H1 (cell line): ENCODE data around the gene RPL3. TPM values are rescaled to one million over a fixed set of nuclear protein-coding genes. Genes with fewer than 3 reads are reported as not detected.
A peak's percentile ranks its signal among the peaks of the same experiment; 100 is the strongest.

ENCODE experiments used
- CTCF ChIA-PET: fragments of 300-600 bp; sonication (Branson Sonifier 250); formaldehyde crosslinking; loops from one replicate; lab custom pipeline; 2021; ENCODE audit not compliant: partially characterized antibody; lab: Charles Lee
- POLR2A ChIA-PET: fragments of 300-600 bp; sonication (Branson Sonifier 250); formaldehyde crosslinking; loops from one replicate; lab custom pipeline; 2021; ENCODE audit warnings: inconsistent platforms; ENCODE audit not compliant: partially characterized antibody; lab: Charles Lee
- DNase-seq, 2 experiments: peaks; one replicate each; pipeline versions ENCODE4 v3.0.0 to v3.0.0-alpha.2; 2010 to 2022; ENCODE audit warnings: low spot score in 2 of 2, low read depth in 1 of 2, mixed read lengths in 1 of 2
- FAIRE-seq: peaks from 2 replicates; lab custom pipeline; 2011; peaks lifted over from hg19 to GRCh38; lab: Jason Lieb, UNC
- H2AFZ ChIP-seq: 2 replicates; pipeline ENCODE4 v1.8.1; 2012; ENCODE audit warnings: low read length, inconsistent platforms
- H2AK5ac ChIP-seq: 2 replicates; pipeline ENCODE4 v1.6.1; 2013; ENCODE audit warnings: low read depth, low read length
- H2BK120ac ChIP-seq: replicated peaks from 2 replicates; pipeline ENCODE3; 2013; ENCODE audit warnings: low read depth, low read length, inconsistent platforms
- H2BK12ac ChIP-seq: 2 replicates; pipeline ENCODE4 v1.6.1; 2013; ENCODE audit warnings: low read depth, low read length
- H2BK15ac ChIP-seq: 2 replicates; pipeline ENCODE4 v1.6.1; 2013; ENCODE audit warnings: low read length
- H2BK20ac ChIP-seq: 2 replicates; pipeline ENCODE4 v1.6.1; 2013; ENCODE audit warnings: low read length
- H2BK5ac ChIP-seq: 2 replicates; pipeline ENCODE4 v1.6.1; 2013; ENCODE audit warnings: low read depth, low read length
- H3K14ac ChIP-seq: 2 replicates; pipeline ENCODE4 v1.6.1; 2013; ENCODE audit warnings: inconsistent platforms; ENCODE audit not compliant: insufficient read length
- H3K18ac ChIP-seq: 2 replicates; pipeline ENCODE4 v1.6.1; 2013; ENCODE audit warnings: low read length; ENCODE audit errors: extremely low read depth
- H3K23ac ChIP-seq: 2 replicates; pipeline ENCODE4 v1.6.1; 2013; ENCODE audit warnings: inconsistent platforms; ENCODE audit not compliant: insufficient read length
- H3K23me2 ChIP-seq: 2 replicates; pipeline ENCODE4 v1.6.1; 2013; ENCODE audit warnings: low read depth, low read length
- H3K27ac ChIP-seq: 2 replicates; pipeline ENCODE4 v1.6.1; 2011; ENCODE audit warnings: low read depth, low read length, inconsistent platforms
- H3K27me3 ChIP-seq, 4 experiments: replicated peaks in 1 of 4; 1 replicate in 1 of 4; 2 replicates in 3 of 4; pipeline versions ENCODE4 v1.6.1 to v1.8.1; 2011 to 2013; ENCODE audit warnings: low read length in 3 of 4, mild to moderate bottlenecking in 3 of 4, inconsistent platforms in 2 of 4, mixed read lengths in 2 of 4, moderate library complexity in 1 of 4; ENCODE audit not compliant: control insufficient read depth in 3 of 4, insufficient read depth in 3 of 4; ENCODE audit errors: extremely low read depth in 1 of 4
- H3K36me3 ChIP-seq, 4 experiments: 2 replicates each; pipeline versions ENCODE4 v1.6.1 to v1.8.1; 2011 to 2013; ENCODE audit warnings: mild to moderate bottlenecking in 4 of 4, low read length in 3 of 4, moderate library complexity in 2 of 4, control low read depth in 1 of 4, inconsistent platforms in 1 of 4; ENCODE audit not compliant: insufficient read depth in 4 of 4, control insufficient read depth in 2 of 4
- H3K4ac ChIP-seq: replicated peaks from 2 replicates; pipeline ENCODE3; 2013; ENCODE audit warnings: low read length, low read depth, mixed read lengths, inconsistent platforms; ENCODE audit not compliant: insufficient read length
- H3K4me1 ChIP-seq, 4 experiments: replicated peaks in 1 of 4; 1 replicate in 1 of 4; 2 replicates in 3 of 4; pipeline versions ENCODE4 v1.6.1 to v1.8.1; 2011 to 2013; ENCODE audit warnings: low read length in 3 of 4, inconsistent platforms in 2 of 4, mixed read lengths in 1 of 4; ENCODE audit not compliant: insufficient read depth in 4 of 4, control insufficient read depth in 3 of 4
- H3K4me2 ChIP-seq, 2 experiments: 2 replicates each; pipeline versions ENCODE4 v1.6.1 to v1.8.1; 2011 to 2013; ENCODE audit warnings: low read depth in 2 of 2, low read length in 2 of 2, control low read depth in 1 of 2, inconsistent platforms in 1 of 2, mild to moderate bottlenecking in 1 of 2; ENCODE audit not compliant: insufficient read depth in 1 of 2
- H3K4me3 ChIP-seq, 4 experiments: fragments of 200-600, 300-600 bp in 1 of 4; sonication (generic), shearing (Covaris generic), sonication (Bioruptor Twin) in 1 of 4; 2 replicates each; pipeline versions ENCODE4 v1.5.1 to v1.8.1; 2011 to 2016; ENCODE audit warnings: low read length in 4 of 4, low read depth in 3 of 4, control low read depth in 2 of 4, inconsistent platforms in 2 of 4, mild to moderate bottlenecking in 2 of 4, mixed read lengths in 1 of 4, moderate library complexity in 1 of 4; ENCODE audit not compliant: insufficient read depth in 2 of 4; ENCODE audit errors: extremely low read depth in 1 of 4
- H3K56ac ChIP-seq: replicated peaks from 2 replicates; pipeline ENCODE3; 2013; ENCODE audit warnings: low read depth, mild to moderate bottlenecking, mixed read lengths, low read length, inconsistent platforms; ENCODE audit not compliant: insufficient read length
- H3K79me1 ChIP-seq: 2 replicates; pipeline ENCODE4 v1.6.1; 2013; ENCODE audit warnings: low read depth, low read length, control low read depth
- H3K79me2 ChIP-seq, 2 experiments: 2 replicates each; pipeline versions ENCODE4 v1.6.1 to v1.8.1; 2012 to 2013; ENCODE audit warnings: low read length in 2 of 2, mild to moderate bottlenecking in 2 of 2, inconsistent platforms in 1 of 2; ENCODE audit not compliant: insufficient read depth in 2 of 2, control insufficient read depth in 1 of 2
- H3K9ac ChIP-seq, 4 experiments: replicated peaks in 1 of 4; 1 replicate in 1 of 4; 2 replicates in 3 of 4; pipeline versions ENCODE4 v1.6.1 to v1.8.1; 2011 to 2013; ENCODE audit warnings: low read depth in 3 of 4, low read length in 3 of 4, control low read depth in 2 of 4, mild to moderate bottlenecking in 2 of 4, moderate library complexity in 2 of 4, inconsistent platforms in 1 of 4; ENCODE audit errors: extremely low read depth in 1 of 4
- H3K9me3 ChIP-seq, 2 experiments: 2 replicates each; pipeline versions ENCODE4 v1.6.1 to v1.8.1; 2012 to 2013; ENCODE audit warnings: mild to moderate bottlenecking in 2 of 2, moderate library complexity in 2 of 2, control low read depth in 1 of 2, inconsistent platforms in 1 of 2, low read depth in 1 of 2, low read length in 1 of 2, mixed read lengths in 1 of 2; ENCODE audit not compliant: insufficient read depth in 2 of 2
- H4K20me1 ChIP-seq, 2 experiments: replicated peaks in 1 of 2; 2 replicates each; pipeline versions ENCODE3 to v1.8.1; 2011 to 2013; ENCODE audit warnings: inconsistent platforms in 2 of 2, low read length in 2 of 2, mild to moderate bottlenecking in 1 of 2; ENCODE audit not compliant: insufficient read depth in 2 of 2, control insufficient read depth in 1 of 2
- H4K5ac ChIP-seq: 2 replicates; pipeline ENCODE4 v1.6.1; 2013; ENCODE audit warnings: low read length, low read depth, mixed read lengths, inconsistent platforms; ENCODE audit not compliant: insufficient read length
- H4K8ac ChIP-seq: 2 replicates; pipeline ENCODE4 v1.8.0; 2013; ENCODE audit warnings: mild to moderate bottlenecking, moderate library complexity, low read length, inconsistent platforms; ENCODE audit not compliant: insufficient read depth; ENCODE audit errors: extremely low read depth
- H4K91ac ChIP-seq: replicated peaks from 2 replicates; pipeline ENCODE3; 2013; ENCODE audit warnings: low read length, mixed read lengths, inconsistent platforms; ENCODE audit not compliant: insufficient read length
- BACH1 ChIP-seq: IDR thresholded peaks from 2 replicates; pipeline ENCODE4 v1.6.1; 2012; ENCODE audit warnings: low read length, improper control_type of control experiment
- EP300 ChIP-seq, 2 experiments: IDR thresholded peaks; 1 replicate in 1 of 2; 2 replicates in 1 of 2; pipeline ENCODE4 v1.6.1; 2011 to 2012; ENCODE audit warnings: low read depth in 2 of 2, low read length in 2 of 2, mild to moderate bottlenecking in 2 of 2, borderline replicate concordance in 1 of 2, inconsistent platforms in 1 of 2, moderate library complexity in 1 of 2
- GABPA ChIP-seq: IDR thresholded peaks from 2 replicates; pipeline ENCODE4 v1.6.1; 2011; ENCODE audit warnings: mild to moderate bottlenecking, low read length, moderate library complexity, borderline replicate concordance; ENCODE audit not compliant: insufficient read depth
- HDAC6 ChIP-seq: IDR thresholded peaks from one replicate; pipeline ENCODE4 v1.7.1; 2012; ENCODE audit warnings: low read depth, mild to moderate bottlenecking, inconsistent platforms, low read length, moderate library complexity
- JUND ChIP-seq: IDR thresholded peaks from 2 replicates; pipeline ENCODE4 v1.6.1; 2011; ENCODE audit warnings: mild to moderate bottlenecking, improper control_type of control experiment, low read length
- KDM4A ChIP-seq: IDR thresholded peaks from one replicate; pipeline ENCODE4 v1.7.1; 2012; ENCODE audit warnings: low read depth, mild to moderate bottlenecking, moderate library complexity, low read length, inconsistent platforms; ENCODE audit not compliant: severe bottlenecking
- PHF8 ChIP-seq: fragments of 200-600 bp; sonication (generic); conservative IDR thresholded peaks from 2 replicates; pipeline ENCODE4 v1.7.1; 2012; ENCODE audit warnings: low read depth, mild to moderate bottlenecking, inconsistent platforms, low read length, moderate library complexity
- RFX5 ChIP-seq: IDR thresholded peaks from 2 replicates; pipeline ENCODE4 v1.6.1; 2011; ENCODE audit warnings: low read depth, low read length, improper control_type of control experiment, borderline replicate concordance
- SIN3A ChIP-seq, 2 experiments: IDR thresholded peaks in 1 of 2; conservative IDR thresholded peaks in 1 of 2; 2 replicates each; pipeline ENCODE4 v1.6.1; 2011 to 2012; ENCODE audit warnings: low read length in 2 of 2, improper control_type of control experiment in 1 of 2, low read depth in 1 of 2, mild to moderate bottlenecking in 1 of 2
- TBP ChIP-seq: IDR thresholded peaks from 2 replicates; pipeline ENCODE4 v1.6.1; 2011; ENCODE audit warnings: low read depth, low read length, improper control_type of control experiment
- TEAD4 ChIP-seq: IDR thresholded peaks from 2 replicates; pipeline ENCODE4 v1.6.1; 2012; ENCODE audit warnings: low read depth, low read length, inconsistent platforms, mixed read lengths
- YY1 ChIP-seq: IDR thresholded peaks from 2 replicates; pipeline ENCODE4 v1.6.1; 2011; ENCODE audit warnings: low read depth, mild to moderate bottlenecking, low read length
- WGBS, 2 experiments: shearing (Covaris generic) in 1 of 2; methylation state at CpG; one replicate each; pipeline versions ENCODE4 v1.1.6 to v1.1.7; 2013 to 2015; ENCODE audit warnings: low lambda C conversion rate in 2 of 2, mixed read lengths in 2 of 2, inconsistent platforms in 1 of 2, low coverage in 1 of 2, missing lambda C conversion rate in 1 of 2; ENCODE audit not compliant: insufficient replicate concordance in 2 of 2, insufficient coverage in 1 of 2, insufficient read length in 1 of 2; ENCODE audit errors: extremely low coverage in 1 of 2, missing lambda C conversion rate in 1 of 2; 5-methylcytosine and 5-hydroxymethylcytosine counted together
- polyA plus RNA-seq, 7 experiments: library from polyadenylated mRNA; depleted of rRNA in 3 of 7; stranded (reverse) in 5 of 7; unstranded in 2 of 7; fragments of >200 nt in 5 of 7; fragments of 200-250 nt in 2 of 7; gene quantifications; 1 replicate in 5 of 7; 2 replicates in 1 of 7; 4 replicates in 1 of 7; pipeline versions ENCODE4 v1.2.1 to v1.2.3, GENCODE V29; 2011 to 2013; ENCODE audit warnings: missing spikeins in 2 of 7, mixed read lengths in 2 of 7
- total RNA-seq: library from RNA; stranded (reverse); fragmentation: NEBNext Ultra II Directional; extraction: Animal tissue kit (Norgen Biotek cat#: 25700); gene quantifications from 2 replicates; pipeline ENCODE4 v1.2.1, GENCODE V29; 2021

RPL3 gene
- total and polyA plus RNA-seq, 2 of the 8 experiments (the other 6 are each of a cell fraction or from before 2014, with no cell fraction given), result 2,865 to 5,466 TPM

DNA sequence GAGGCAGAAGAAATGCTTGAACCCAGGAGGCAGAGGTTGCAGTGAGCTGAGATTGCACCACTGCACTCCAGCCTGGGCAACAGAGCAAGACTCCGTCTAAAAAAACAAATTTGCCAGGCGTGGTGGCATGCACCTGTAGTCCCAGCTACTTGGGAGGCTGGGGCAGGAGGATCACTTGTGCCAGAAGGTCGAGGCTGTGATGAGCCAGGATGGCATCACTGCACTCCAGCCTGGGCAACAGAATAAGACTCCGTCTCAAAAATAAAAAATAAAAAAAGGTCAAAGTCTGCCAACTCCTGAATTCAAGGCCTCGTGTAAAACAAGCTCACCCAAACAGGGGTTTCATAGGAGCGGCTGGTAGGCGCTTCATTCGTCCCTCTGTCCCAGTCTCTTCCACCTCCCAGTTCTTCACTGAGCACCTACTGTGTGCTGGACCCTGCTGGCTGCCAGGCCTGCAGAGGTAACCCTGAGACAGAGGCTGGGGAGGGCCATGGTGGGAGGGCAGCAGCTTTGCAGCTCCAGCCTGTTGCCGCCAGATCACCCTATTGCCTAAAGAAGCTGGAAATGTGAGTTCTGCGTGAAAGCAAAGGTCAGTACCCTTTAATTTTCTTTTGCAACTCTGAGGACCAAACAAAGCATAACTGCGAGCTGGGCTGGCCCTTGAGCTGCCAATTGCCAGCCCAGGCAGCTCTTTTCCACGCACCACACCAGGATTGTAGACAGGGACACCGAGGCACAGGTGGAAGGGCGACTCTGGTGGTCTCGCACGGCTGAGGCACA is 15.3 kb downstream of the RPL3 start:
- Histone ChIP-seq H3K79me1 (no peaks in the 10 kb centered on the region), H4K5ac (no peak overlapping the region), H3K27me3 (no peaks in the 10 kb centered on the region), H4K91ac (no peak overlapping the region), H3K9ac (no peak overlapping the region), H3K79me2 (no peaks in the 10 kb centered on the region), H3K18ac (no peak overlapping the region), H2BK120ac (no peak overlapping the region), H3K27ac (no peak overlapping the region), H3K56ac (no peak overlapping the region), H3K36me3 (no peaks in the 10 kb centered on the region), H2BK12ac (peak overlapping the region; percentile 60; the same call in 1 of the 2 replicates), H2AFZ (no peak overlapping the region), H2BK5ac (no peak overlapping the region), H4K8ac (0 out of 2 replicates have a peak overlapping the region, but pooled peaks have one; percentile 8), H3K14ac (no peak overlapping the region), H3K4ac (no peak overlapping the region), H2BK15ac (no peak overlapping the region), H4K20me1 (no peaks in the 10 kb centered on the region), H3K4me1 (peaks cover 2 to 14% (median 10%) of the 10 kb centered on the region in 4 experiments), H3K4me2 (no peak overlapping the region), H2BK20ac (no peak overlapping the region), H3K4me3 (no peak overlapping the region), H2AK5ac (peak overlapping the region; percentile 46; the same call in 1 of the 2 replicates), H3K23me2 (no peaks in the 10 kb centered on the region), H3K23ac (no peak overlapping the region), H3K9me3 (peaks cover 0 to 3% of the 10 kb centered on the region in 2 experiments; a peak in 1 of 4 replicates)
- DNase-seq, result no peak
- POLR2A ChIA-PET, result interaction anchor here (0.7 to 37.3 kb wide), 9 partner anchors 12 to 219 kb away, joined by 3 to 692 read pairs (median 3); partner anchors contain the start of gene RPL3
- FAIRE-seq, result no peak
- WGBS, 2 experiments, result 92% methylated on average over 16 of the region's 16 CpGs; no CpG with 5 or more reads in 1 of the 2 experiments
- CTCF ChIA-PET, result interaction anchor here (0.6 to 6.1 kb wide), 14 partner anchors 27 to 617 kb away, joined by 3 to 80 read pairs (median 4); partner anchors contain the start of gene PDGFB
- no peak for TF ChIP-seq RFX5
- TF ChIP-seq TBP, result no peak
- TF ChIP-seq TEAD4, result no peak
- no peak for TF ChIP-seq HDAC6
- no peak for TF ChIP-seq KDM4A
- no peak for TF ChIP-seq JUND
- no peak for TF ChIP-seq YY1
- no peak for TF ChIP-seq EP300 (IDR thresholded peaks at IDR 0.05; ENCODE audit: borderline replicate concordance in 1 of 2, low read depth in 2 of 2, low read length in 2 of 2)
- TF ChIP-seq PHF8, result no peak
- TF ChIP-seq SIN3A (conservative IDR thresholded peaks at IDR 0.05 in 1 of 2, IDR thresholded peaks at IDR 0.05 in 1 of 2; ENCODE audit: low read depth in 1 of 2, low read length in 2 of 2), result no peak
- TF ChIP-seq GABPA, result no peak
- no peak for TF ChIP-seq BACH1
